CD1c-positive myeloid dendritic cell (primary cell): ENCODE data around the gene TMEM184C.
A peak's percentile ranks its signal among the peaks of the same experiment; 100 is the strongest.

ENCODE experiments used
- DNase-seq: peaks from one replicate; pipeline ENCODE4 v3.0.0-alpha.2; 2016; ENCODE audit errors: extremely low spot score

The TMEM184C gene

GRCh38 chr4:147599206-147599605 is 18.0 kb upstream of the TMEM184C start:
- no peak for DNase-seq

DNA sequence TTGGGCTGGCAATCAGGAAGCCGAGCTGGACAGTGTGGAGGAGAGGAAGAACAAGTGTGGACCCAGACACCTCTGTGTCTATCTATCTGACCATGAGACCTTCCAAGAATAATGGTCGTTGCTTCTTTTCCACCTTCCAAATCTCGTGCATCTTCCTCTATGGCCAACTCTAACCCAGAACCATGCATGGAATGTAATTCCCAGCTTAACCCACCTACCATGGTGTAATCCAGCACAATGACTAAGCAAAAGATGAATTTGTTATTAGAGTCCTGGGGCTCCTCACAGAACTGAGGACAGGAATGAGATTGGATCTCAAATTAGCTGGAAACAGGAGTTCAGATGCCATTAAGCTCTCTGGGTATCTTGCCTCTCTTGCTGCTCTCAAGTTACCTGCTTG is 17.4 kb upstream of the TMEM184C start:
- no peak for DNase-seq

GRCh38 chr4:147605499-147605898 is 11.7 kb upstream of the TMEM184C start:
- no peak for DNase-seq

DNA sequence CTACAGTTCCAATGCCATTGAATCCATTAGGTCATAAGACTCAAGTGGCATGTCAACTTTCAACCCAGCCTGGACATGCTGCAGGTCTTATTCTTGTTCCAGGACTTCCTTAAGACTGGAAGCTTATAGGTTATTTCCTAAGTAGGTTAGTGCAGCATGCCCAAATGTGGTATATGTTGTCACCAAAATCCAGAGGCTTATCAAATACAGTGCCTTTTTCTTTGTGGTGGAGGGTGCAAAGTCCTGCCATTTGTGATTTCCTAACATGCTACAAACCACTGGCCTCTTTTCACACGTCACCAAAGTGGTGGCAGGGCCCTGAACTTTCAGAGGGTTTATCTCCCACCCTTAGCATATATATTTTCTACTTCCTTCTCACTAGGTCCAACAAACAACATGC is 9.7 kb upstream of the TMEM184C start:
- DNase-seq: no peak

GRCh38 chr4:147610686-147611085 is 6.5 kb upstream of the TMEM184C start:
- no peak for DNase-seq

DNA sequence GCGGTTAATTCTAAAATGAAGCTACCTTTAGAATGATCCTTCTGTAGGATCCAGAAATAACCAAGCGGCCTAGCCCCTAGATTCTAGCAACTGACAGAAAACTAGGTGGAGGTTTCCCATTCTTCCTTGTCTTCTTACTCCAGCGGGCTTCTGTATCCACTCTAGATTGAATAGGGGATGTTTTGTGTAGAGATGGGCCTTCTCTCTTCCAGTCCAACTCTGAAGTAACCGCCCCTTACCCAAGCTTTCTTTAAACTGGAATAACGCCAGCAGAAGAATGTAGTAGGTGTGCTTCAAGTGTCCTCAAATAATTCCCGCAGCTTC is 386 bp upstream of the TMEM184C start:
- DNase-seq: no peak

- no peak for DNase-seq
These were observed 869 bp downstream of the TMEM184C start for GRCh38 chr4:147617841-147618691.

DNA sequence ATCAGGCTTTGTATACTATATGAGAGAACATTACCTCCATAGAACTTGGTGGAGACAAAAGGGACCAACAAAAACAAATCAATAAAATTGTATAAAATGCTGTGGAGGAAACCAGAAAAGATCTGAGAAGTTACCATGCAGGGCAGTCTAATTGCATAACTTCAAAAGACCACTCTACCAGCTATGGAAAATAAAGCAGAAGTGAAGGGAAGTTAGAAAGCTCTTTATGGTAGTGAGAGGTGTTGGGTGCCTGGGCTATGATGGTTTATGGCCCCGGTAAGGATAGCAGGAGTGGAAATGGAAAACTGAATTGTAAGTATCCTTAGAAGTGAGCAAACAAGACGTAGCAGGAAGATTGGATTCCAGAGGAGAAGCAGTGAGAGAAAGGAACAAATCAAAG is 3.1 kb downstream of the TMEM184C start:
- peak; percentile 6 for DNase-seq

GRCh38 chr4:147625733-147626132 is 8.5 kb downstream of the TMEM184C start:
- no peak for DNase-seq

- no peak for DNase-seq
These were observed 9.7 kb downstream of the TMEM184C start for GRCh38 chr4:147626903-147627302.

DNA sequence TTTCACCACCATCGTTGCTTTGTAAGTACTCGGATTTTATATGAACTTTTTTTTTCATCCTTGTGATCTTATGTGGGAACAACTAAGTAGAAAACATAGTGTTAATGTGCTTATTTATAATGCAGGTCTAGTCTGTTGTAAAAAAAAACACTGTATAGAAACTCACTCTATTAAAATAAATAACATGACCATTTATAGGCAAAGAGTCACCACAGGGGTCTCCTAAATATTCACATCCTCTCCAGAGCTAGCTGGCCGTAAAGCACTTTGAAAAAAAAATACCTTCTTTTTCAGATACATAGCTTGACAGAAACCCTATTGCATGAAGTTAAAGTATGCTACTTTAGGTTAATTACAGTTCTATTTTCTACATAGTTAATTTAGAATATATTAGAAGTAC is 11.2 kb downstream of the TMEM184C start:
- DNase-seq: no peak

DNA sequence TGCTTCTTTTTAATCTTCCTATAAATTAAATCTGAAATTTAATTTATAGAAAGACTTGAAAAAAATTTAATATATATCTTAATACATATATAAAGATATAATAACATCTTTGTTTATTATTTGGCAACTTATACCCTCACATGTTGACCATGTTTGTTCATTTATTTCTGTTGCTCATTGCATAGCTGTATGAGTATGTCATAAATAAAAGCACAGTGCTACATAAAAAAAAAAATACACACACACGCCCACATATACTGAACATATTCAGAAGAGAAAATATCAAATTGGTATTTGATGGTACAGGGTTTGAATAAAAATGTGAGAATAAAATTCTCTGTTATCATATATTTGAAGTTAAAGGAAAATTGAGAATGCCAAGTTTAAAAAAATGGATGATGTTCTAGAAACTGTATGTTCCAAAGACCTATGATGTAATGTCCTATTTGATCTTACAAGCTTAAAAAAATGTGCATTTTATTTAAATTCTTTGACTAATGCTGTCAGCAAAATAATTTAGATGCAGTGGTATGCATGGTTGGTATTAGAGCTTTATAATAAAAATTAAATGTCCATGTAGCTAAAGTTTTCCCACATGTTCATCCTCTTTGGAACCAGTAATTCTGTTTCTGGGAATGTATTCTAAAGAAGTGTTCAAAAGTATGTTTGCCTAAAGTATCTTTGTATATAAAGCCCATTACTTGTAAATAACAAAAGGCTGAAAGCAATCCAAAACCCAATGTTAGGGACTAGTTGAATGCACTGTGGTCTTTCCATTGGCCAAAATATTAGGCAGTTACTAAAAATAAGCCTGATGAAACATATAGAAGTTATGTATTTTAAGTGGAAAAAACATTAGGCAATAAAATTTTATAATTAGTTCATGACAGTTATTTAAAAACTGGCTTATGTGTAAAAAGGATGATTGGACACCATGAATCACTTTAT is 12.9 kb downstream of the TMEM184C start:
- no peak for DNase-seq

DNA sequence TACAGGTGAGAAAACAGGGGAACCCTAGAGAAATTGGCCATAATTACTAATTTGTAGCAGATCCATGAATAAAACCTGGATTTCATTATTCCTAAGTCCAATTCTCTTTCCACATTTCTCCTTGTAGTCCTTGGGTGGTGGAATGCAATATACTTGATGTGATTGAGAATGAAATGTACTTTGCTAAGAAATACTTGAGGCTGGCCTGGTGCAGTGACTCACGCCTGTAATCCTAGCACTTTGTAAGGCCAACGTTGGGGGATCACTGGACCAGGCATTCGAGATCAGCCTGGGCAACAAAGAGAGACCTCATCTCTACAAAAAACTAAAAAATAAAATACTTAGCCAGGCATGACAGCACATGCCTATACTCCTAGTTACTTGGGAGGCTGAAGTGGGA is 15.9 kb downstream of the TMEM184C start:
- no peak for DNase-seq

- DNase-seq: no peak
These were observed 16.4 kb downstream of the TMEM184C start for GRCh38 chr4:147633643-147634042.

- DNase-seq: no peak
These were observed 18.2 kb downstream of the TMEM184C start for GRCh38 chr4:147635348-147635747.

- DNase-seq: no peak
These were observed 21.2 kb downstream of the TMEM184C start for GRCh38 chr4:147638365-147638764.

- DNase-seq: no peak
These were observed 21.7 kb downstream of the TMEM184C start for GRCh38 chr4:147638942-147639341.

GRCh38 chr4:147639388-147639787 is 22.2 kb downstream of the TMEM184C start:
- no peak for DNase-seq

- no peak for DNase-seq
These were observed 23.1 kb downstream of the TMEM184C start for GRCh38 chr4:147640331-147640730.

GRCh38 chr4:147643616-147644015 is 26.4 kb downstream of the TMEM184C start:
- no peak for DNase-seq

- no peak for DNase-seq
These were observed 27.3 kb downstream of the TMEM184C start for GRCh38 chr4:147644471-147644870.

- no peak for DNase-seq
These were observed 27.9 kb downstream of the TMEM184C start for GRCh38 chr4:147645099-147645498.

- no peak for DNase-seq
These were observed 31.5 kb downstream of the TMEM184C start for GRCh38 chr4:147648656-147649055.
